B cell (primary cell): ENCODE measurements around the gene RPS19.

ENCODE experiments used
- EZH2 ChIP-seq: IDR thresholded peaks from 2 replicates; pipeline ENCODE4 v1.6.1; 2012; ENCODE audit warnings: borderline replicate concordance, low read depth, mild to moderate bottlenecking, moderate library complexity, low read length; ENCODE audit not compliant: insufficient read depth, poor library complexity, severe bottlenecking
- TF ChIP-seq, protein P1 (sequence below): fragments of 200-600 bp; IDR thresholded peaks from one replicate; pipeline ENCODE4 v1.8.0; 2022; ENCODE audit warnings: antibody characterized with exemption, mild to moderate bottlenecking

- TF ChIP-seq, protein P1, sequence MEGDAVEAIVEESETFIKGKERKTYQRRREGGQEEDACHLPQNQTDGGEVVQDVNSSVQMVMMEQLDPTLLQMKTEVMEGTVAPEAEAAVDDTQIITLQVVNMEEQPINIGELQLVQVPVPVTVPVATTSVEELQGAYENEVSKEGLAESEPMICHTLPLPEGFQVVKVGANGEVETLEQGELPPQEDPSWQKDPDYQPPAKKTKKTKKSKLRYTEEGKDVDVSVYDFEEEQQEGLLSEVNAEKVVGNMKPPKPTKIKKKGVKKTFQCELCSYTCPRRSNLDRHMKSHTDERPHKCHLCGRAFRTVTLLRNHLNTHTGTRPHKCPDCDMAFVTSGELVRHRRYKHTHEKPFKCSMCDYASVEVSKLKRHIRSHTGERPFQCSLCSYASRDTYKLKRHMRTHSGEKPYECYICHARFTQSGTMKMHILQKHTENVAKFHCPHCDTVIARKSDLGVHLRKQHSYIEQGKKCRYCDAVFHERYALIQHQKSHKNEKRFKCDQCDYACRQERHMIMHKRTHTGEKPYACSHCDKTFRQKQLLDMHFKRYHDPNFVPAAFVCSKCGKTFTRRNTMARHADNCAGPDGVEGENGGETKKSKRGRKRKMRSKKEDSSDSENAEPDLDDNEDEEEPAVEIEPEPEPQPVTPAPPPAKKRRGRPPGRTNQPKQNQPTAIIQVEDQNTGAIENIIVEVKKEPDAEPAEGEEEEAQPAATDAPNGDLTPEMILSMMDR: no peak
- TF ChIP-seq EZH2: no peak
Measured at GRCh38 chr19:41886761-41887710, 27.0 kb downstream of the RPS19 start.
